ENCODE data around the gene LARGE1.

LARGE1 gene

DNA sequence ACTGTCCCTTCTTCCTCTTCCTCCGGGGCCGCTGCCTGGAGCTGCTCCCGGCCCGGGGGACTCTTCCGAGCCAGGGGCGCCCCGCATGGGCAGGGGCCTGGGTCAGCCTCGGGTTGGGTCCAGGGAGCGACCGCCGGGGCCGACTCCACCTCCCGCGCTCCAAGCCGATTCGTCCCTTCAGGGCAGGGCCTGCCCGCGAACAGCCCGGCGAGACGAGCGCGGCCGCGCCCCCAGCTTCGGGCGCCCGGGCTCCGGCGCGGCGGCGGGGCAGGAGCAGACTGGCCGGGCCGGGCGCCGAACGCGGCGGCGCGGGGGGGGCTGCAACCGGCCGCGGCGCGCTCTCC is at the start of gene LARGE1:
LARGE1 (minus strand) TSS at position 280 of the 344 bp plus-strand sequence.
- DNase-seq = no peak

DNA sequence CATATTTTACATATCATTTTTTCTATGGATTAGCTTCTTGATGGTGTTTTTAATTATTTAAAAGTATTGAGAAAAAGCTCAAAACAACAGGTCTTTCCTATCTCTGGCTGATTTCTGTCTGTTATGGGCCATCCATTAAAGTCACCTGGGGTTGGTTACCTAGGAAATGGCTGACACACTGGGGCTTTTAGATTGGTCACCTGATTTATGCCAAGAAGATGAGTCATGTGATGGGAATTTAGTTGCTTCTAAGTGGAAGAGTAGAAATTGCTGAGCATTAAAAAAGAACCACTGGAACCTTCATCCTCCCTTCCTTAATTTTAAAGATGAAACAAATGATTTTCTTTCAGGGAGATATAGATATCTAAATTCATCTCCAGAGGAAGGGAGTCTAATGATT is 48.8 kb upstream of the LARGE1 start:
- no peak for DNase-seq

DNA sequence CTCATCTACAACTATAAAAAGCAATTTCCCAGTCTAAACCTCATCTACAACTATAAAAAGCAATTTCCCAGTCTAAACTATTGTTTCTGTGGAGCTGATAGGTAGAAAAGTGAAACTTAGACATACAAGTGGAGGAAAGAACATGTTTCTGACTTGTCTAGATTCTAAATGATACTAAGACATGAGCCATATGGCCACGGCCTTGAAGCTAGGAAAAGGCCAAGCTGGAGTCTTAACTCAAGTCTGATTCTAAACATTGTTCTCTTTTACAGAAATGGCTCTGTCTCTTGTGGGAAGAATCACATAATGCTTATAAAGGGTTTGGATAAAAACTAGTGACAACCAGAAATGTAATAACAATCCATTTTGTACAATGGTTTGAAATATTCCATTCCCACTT is 43.8 kb upstream of the LARGE1 start:
- DNase-seq = no peak

DNA sequence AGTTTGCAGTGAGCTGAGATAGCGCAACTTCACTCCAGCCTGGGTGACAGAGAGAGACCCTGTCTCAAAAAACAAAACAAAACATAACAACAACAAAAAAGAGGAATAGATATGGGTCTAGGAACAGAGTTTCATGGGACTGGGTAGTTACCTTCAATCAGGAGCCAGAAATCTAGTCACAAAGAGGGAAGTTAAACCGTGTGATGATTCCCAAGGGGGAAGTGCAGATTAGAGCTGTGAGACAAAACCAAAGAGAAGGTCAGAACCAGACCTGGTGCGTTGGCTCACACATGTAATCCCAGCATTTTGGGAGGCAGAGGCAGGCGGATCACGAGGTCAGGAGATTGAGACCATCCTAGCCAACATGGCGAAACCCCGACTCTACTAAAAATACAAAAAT is 42.1 kb upstream of the LARGE1 start:
- DNase-seq = no peak

DNA sequence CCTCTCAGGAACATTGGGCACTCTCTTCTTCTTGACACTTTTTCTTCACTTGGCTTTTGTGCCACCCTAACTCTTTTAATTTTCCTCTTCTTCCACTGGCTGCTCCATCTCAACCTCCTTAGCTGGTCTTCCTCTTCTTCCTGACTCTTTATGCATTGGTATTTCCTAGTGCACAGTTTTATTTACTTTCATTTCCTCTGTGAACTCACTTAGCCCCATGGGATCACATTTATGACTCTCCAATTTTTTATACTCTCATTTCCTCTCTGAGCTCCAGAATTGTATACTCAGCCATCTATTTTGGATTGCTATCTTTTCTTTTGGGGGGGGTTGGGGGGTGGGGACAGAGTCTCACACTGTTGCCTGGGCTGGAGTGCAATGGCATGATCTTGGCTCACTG is 38.5 kb upstream of the LARGE1 start:
- DNase-seq = no peak

DNA sequence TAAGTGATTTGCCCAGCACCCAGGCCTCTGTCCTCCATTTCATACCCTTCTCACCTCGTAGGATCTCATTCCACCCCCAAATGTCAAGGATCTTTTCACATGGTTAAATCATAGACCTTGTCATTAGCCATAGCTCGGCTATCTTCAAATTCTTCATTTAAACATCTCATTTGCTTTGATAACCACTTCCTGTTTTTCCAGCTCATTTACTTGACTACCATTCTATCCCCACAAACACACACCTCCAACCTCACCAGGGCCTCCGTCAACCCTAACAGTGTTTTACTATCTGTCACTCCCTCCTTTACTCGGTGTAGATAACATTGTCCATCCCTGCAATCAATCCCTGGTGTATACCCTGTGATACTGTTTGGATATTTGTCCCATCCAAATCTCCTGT is 36.8 kb upstream of the LARGE1 start:
- no peak for DNase-seq

DNA sequence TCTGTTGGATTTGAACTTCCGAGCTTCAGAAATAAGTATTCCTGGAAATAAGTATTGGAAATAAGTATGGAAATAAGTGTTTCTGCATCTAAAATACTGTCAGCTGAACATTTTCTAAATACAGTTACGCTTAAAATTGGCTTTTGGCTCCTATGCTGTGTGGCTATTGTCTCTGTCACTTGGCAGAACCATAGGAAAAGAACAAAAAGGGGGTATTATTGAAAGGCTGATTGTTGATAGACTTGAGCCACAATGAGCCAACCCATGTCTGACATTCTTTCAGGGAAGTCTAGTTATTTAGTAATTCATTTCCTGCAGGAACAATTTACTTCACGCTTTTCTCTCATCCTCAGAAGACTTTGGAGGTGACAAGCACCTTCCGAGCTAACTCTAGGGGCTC is 32.5 kb upstream of the LARGE1 start:
- no peak for DNase-seq

DNA sequence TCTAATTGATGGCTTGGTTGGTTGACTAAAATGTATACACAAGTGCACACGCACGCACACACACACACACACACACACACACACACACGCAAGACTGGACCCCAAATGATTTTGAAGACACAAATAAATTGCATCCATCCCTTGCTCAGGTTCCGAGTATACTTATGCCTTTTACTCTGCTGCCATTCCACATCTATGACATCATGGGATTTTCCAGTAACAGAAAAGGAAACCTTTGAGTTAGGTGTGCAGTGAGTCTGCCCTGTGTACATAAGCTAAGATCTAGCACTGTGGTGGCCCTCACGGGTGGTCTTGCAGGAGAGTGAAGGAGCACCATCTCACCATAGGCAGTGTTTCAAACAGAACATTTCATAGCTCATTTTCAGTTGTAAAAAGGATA is 20.5 kb upstream of the LARGE1 start:
- no peak for DNase-seq

DNA sequence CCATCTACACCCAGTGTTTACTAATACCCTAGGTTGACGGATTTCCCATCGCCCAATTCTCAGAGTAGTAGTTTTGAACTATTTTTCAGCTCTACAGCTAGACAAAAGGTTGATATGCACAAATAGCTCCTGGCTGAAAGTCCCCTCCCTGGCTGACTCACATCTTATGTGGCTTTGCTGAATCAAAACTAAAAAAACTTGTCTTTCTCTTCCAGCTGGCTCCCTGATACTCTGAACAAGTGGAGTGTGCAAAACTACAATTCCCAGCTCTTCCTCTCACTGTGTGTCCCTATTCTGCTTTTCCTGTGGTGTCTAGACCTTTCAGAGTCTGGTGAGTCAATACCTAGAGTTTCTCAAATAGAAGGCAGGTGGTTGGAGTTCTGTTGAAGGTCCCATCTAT is 12.7 kb upstream of the LARGE1 start:
- no peak for DNase-seq

DNA sequence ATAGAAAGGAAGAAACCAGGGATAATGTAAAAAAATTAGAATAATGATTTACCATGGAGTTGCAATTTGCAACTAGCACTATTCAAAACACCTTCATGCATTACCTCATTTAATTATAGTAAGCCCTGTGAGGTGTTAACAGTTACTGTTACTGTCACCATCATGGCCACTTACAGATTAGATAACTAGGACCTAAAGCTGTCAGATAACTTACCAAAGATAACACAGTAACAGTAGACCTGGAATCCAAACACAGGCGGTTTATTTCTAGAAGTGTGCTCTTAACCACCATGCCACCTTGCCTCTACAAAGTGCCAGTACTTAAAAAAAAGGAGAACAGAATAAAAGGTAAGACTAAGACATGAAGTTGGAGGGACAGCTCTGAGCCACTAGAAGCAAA is 11.1 kb upstream of the LARGE1 start:
- no peak for DNase-seq

DNA sequence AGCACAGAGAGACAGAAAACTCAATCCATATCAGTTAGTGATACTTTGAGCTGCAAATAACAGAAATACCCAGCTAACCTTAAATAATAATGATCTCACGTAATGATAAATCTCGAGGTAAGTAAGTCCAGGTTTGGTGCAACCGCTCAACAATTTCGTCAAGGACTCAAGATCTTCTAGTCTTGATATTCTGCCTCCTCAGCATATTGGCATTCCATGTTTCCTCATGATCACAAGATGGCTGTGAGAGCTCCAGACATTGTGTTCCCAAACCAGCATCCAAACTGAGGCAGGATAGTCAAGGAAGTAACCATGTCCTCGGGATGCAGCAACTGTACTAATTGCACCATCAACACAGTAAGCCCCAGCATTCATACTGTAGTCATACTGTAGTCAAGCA is 7.5 kb upstream of the LARGE1 start:
- DNase-seq = no peak

DNA sequence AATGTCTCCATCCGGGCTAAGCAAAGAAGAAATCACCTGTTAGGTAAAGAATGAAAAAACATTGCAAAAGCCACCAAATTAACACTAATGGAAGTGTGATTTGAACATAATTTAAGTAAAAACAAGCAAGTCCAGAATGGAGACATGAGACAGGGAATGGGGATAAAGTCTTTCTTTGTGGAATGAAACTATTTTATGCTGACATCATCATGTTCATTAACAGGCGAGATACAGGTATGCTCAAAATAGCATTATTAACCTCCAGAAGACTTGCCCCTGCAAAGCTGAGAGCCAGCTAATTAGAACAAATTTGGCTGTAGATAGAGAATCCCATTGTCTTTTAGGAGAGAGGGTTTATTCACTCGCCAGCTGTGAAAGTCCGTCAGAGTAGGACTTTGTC is 4.9 kb upstream of the LARGE1 start:
- no peak for DNase-seq

DNA sequence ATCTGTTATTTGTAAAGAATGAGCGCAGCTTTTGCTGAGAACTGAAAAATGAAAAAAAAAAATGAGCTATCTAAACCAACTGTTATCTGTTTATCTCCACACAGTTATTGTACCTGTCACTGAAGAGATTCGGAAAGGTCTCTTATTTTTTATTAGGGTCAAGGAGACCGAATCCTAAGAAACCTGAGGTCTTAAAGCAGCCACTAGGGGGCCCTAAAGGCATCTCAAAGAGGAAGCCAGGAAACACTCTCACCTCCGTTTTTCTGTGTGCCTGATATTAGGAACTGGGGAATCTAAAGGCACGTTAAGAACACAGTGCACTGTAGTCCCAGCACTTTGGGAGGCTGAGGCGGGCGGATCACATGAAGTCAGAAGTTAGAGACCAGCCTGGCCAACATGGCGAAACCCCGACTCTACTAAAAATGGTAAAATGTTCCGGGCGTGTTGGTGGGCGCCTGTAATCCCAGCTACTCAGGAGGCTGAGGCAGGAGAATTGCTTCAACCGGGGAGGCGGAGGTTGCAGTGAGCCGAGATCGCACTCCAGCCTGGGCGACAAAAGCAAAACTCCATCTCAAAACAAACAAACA is 3.5 kb upstream of the LARGE1 start:
- DNase-seq = no peak

DNA sequence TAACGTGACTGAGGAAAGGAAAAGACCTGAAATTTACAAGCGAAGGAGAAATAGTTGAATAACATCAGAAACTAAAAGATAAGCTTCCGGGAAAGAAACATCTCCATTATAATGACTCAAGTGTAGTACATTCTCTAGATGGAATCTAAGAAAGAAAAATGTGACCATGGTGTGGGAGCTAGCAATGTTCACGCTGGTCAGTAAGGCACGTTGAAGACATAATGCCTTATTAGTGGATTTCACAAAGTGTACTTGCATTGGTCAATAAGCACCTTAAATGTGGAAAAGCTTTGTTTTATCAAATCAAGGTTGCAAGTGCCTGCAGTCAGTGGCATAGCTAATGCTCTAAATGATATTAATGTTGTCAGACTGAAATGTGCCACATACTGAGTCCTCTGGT is 2.8 kb upstream of the LARGE1 start:
- DNase-seq = no peak

DNA sequence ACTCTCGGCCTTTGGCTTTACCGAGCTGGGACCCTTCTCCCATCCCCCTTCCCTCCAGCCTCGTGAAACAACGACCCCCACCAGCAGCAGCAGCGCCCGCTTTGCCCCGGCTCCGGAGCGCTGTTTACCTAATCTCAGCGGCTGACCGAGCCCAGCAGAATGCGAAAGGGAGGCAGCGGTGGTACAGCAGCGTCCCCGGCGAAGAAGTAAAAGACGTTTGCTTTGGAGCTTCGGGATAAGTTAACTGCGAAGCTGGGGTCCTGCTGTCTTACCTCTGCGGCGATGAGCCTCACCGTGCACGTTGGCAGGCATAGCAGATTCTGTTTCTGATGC is 2.0 kb upstream of the LARGE1 start:
- no peak for DNase-seq

DNA sequence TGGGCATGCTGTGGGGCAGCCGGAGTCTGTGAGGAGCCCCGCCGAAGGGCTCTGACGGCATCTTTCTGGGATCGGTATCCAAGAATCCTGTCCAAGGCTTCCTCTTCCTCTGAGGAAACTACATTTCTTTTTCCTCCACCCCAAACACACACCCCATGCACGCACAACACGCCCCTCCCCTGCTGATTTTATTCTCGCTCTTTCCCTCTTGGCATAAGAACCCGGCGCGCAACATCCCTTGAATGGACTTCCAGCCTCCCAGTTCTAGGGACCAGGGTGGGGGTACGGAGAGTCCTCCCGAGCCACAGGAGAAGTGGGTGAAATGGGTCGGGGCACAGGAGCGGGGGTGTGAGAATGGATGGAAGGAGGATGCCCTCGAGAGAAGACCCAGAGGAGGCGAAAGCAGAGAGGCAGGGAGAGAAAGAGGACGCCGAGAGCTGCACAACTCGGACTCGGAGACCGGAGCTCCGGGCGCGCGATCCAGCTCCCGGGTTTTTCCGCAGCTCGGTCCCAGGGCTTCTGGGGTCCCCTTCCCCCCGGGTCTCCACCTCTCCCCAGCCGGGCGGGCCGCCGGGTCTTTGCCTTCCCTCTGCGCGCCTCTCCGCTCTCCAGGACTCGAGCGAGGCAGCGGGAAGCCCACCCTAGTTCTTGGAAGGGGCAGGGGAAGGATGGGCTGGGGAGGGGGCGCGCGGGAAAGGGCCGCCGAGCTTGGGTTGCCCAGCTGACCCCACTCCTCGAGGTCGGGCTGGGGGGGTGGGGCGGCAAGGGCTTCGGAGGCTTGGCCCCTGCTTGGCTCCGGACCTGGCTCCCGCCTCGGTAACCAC is 1.5 kb upstream of the LARGE1 start:
- peak; percentile 18 for DNase-seq

DNA sequence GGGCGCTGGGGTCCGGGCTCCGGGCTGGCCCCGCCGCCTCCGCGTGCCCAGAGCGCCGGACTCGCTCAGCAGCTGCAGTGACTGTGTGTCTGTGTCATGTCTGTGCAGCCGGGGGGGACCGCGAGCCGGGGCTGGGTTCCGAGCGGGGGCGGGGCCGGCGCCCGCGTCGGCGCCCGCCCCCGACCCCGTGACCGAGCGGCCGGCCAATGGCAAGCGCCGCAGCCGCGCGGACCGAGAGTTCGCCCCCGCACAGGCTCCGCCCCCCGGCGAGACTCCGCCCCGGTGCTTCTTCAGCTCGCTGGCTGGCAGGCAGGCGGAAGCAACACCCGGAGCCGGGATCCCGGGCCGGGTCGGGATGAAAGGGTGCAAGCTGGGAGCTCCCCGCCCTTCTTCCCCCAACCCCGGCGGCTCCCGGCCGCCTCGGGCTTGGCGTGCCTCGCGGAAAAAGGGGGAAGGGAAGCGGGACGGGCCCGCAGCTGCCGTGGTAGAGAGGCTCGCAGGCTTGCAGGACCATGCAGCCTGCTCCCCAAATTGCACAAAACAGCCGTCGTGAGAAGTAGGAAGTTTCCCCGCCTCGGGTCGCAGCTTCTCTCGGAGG is 750 bp upstream of the LARGE1 start:
- peak; percentile 81 for DNase-seq

DNA sequence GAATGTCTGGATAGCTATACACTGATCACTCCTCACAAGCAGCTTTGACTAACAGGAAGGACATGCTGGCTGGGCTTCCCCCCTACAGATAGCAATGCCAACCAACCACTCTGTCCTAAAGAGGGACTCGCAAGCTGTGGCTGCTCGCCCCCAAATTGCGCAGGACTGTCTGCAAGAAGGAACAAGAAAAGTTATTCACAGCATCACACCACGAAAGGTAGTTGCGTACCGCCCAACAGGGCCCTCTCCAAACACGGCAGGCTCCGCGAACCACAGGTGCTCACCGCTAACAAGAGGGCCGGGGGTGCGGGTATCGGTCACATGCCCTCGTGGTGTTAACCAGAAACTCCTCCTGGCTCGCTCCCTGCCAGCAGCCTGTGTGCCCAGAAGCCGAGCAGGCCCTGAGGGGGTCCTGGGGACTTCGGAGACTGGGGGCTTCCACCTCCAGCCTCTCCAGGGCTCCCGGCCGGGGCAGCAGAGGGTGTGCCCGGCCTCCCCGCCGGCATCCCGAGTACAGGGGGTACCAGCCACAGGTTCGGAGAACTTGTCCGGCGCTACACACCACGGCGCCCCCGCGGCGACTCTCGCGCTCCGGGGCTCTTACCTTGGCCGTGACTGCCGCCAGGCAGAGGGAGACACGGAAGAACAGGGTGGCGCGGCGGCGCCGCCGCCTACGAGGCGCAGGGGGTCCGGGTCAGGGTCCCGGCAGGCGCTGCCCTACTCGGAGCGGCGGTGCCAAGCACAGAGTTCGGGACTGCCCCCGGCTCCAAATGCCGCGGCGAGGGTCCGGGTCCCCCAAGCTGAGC is 682 bp downstream of the LARGE1 start:
- no peak for DNase-seq

DNA sequence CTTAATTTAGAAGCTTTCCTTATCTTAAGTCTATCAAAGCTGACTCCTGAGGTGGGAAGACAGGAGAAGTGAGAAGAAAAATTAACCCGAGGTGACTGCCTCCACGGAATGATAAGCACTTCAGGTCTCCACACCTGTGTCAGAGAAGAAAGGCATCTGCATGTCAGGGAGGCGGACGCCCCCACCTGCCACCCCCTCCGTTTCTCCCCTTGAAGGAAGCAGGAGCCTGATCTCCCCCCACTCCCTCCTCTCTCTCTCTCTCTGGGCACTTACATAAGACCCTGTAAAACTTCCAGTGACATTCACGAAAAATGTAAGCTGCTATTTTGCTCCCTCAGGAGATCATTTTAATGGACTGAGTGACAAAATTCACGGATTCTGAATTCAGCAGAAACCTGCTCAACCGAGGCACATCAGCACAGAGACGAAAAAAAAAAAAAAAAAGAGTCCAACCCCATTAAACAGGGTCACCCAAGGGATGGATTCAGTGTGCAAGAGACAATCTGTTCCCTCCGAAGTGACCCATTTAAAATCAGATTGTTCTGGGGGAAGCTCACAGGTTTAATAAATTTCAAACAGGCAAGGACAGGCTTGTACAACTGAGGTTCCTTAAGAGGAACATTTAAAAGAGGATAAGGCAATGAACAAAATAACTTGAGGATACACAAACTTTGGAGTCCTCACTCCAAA is 1.5 kb downstream of the LARGE1 start:
- DNase-seq = no peak

DNA sequence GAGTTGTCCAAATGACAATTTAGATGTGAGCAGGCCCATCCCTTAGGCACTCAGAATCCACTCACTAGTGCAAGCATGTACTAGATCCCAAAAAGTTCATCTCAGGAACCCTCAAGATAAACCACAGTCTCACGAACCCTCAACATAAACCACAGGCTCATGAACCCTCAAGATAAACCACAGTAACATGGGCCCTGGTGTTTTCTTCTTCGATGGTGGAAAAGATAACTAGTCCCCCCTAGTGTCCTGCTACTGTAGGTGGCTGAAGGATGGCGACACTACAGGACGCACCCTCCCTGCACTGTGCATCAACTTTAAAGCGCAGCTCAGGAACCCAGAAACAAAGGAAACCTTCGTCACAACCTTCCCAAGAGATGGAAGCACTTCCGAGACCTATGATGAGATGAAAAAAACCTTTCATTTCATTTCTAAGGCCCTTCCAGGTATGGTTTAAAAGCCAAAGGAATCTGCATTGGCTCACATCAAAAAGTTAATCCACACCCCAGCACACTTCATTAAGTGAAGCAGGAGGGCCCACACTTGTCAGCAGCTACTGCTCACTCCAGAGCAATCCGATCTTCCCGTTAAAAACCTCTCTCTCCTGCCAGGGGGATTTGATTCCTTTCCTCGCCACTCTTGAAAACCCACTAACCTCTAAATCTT is 2.4 kb downstream of the LARGE1 start:
- no peak for DNase-seq

DNA sequence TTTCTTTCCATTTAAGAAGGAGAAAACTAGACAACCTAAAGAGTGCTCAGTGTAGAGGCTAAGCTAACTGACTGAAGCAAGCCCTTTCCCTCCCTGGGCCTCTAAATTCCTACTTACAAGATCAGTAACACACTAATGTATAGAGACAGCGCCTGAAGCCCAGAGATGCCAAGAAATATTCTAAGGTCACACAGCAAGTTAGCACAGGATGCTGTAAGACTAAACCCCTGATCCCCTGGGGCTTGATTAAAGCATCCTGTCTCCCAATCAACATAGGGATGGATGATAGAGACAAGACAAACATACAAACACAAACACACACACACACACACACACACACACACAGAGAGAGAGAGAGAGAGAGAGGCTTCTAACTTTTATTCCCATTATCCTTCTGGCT is 5.6 kb downstream of the LARGE1 start:
- no peak for DNase-seq

DNA sequence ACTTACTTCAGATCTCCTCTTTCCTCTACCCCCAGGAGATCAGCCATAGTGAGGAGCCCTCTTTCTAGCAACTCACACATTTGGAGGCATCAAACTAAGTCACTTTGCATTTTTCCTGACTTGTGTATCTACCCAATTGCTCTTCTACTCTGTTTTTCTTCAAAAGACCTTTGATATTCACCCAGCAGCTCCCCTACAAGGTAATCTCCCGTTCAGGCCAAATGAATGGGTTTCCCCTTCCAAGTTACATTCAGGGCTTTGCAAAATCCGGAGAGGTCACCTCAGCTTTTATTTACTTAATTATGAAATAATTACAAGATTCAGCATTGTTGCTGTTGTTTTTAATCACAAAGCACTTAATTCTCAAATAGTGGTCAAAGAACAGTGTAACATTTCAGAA is 6.1 kb downstream of the LARGE1 start:
- no peak for DNase-seq

DNA sequence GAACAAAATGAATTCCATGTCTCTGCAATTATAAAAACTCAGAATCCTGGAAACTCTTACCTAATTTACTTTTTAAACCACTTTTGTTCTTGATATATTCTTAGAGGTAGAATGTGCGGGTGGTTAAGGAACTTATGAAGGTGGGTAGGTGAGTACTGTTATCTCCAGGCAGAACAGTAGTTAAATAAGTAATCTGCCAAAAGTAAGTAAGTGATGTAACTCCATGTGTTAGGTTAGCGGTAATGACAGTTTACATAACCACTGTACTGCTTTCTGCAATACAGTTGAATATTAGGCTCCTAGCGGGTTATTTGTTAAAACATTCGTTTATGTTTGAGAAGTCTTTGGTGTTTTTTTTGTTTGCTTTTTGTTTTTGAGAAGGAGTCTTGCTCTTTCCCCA is 7.1 kb downstream of the LARGE1 start:
- no peak for DNase-seq

All from activated CD8-positive, alpha-beta memory T cell treated with anti-CD3 and anti-CD28 coated beads, Interleukin-2, amount 50 U/mL, for 4 hours (primary cell).